ENCODE measurements around the gene CLTCL1.
A peak's percentile ranks its signal among the peaks of the same experiment; 100 is the strongest.

Gene CLTCL1

GRCh38 chr22:19173047-19174035, 118.2 kb downstream of the CLTCL1 start:
- Histone ChIP-seq H3K9me3 (ENCODE audit: control insufficient read depth, low read length) (no peaks in the 10 kb centered on the region), H3K27me3 (ENCODE audit: control insufficient read depth, insufficient read depth, low read length) (peaks cover 5% of the 10 kb centered on the region), H3K9ac (no peak overlapping the region), H3K4me1 (peaks cover 5% of the 10 kb centered on the region), H3K79me2 (no peaks in the 10 kb centered on the region), H3K36me3 (ENCODE audit: control insufficient read depth, insufficient read depth, low read length) (no peaks in the 10 kb centered on the region), H3K4me2 (ENCODE audit: low read length) (no peak overlapping the region), H2AFZ (no peak overlapping the region), H3K4me3 (ENCODE audit: low read depth, low read length) (no peak overlapping the region), H3K27ac (no peak overlapping the region)
- TF ChIP-seq CTCF (IDR thresholded peaks at IDR 0.05): no peak

GRCh38 chr22:19172213-19173046, 119.1 kb downstream of the CLTCL1 start:
- Histone ChIP-seq H3K79me2 (no peaks in the 10 kb centered on the region), H3K4me2 (ENCODE audit: low read length) (peak overlapping the region; percentile 99), H3K9ac (peak overlapping the region; percentile 53), H3K4me3 (ENCODE audit: low read depth, low read length) (peak overlapping the region; percentile 92), H3K9me3 (ENCODE audit: control insufficient read depth, low read length) (no peaks in the 10 kb centered on the region), H3K4me1 (peaks cover 5% of the 10 kb centered on the region), H2AFZ (peak overlapping the region; percentile 94), H3K27ac (peak overlapping the region; percentile 67), H3K27me3 (ENCODE audit: control insufficient read depth, insufficient read depth, low read length) (peaks cover 5% of the 10 kb centered on the region), H3K36me3 (ENCODE audit: control insufficient read depth, insufficient read depth, low read length) (no peaks in the 10 kb centered on the region)
- TF ChIP-seq CTCF (IDR thresholded peaks at IDR 0.05): no peak

GRCh38 chr22:19169947-19170318, 121.6 kb downstream of the CLTCL1 start:
- Histone ChIP-seq H3K4me1 (peaks cover 5% of the 10 kb centered on the region), H3K36me3 (ENCODE audit: control insufficient read depth, insufficient read depth, low read length) (no peaks in the 10 kb centered on the region), H2AFZ (peak overlapping the region; percentile 69), H3K4me3 (ENCODE audit: low read depth, low read length) (peak overlapping the region; percentile 33), H3K9me3 (ENCODE audit: control insufficient read depth, low read length) (no peaks in the 10 kb centered on the region), H3K27ac (no peak overlapping the region), H3K4me2 (ENCODE audit: low read length) (peak overlapping the region; percentile 74), H3K9ac (no peak overlapping the region), H3K27me3 (ENCODE audit: control insufficient read depth, insufficient read depth, low read length) (peaks cover 5% of the 10 kb centered on the region), H3K79me2 (no peaks in the 10 kb centered on the region)
- no peak for TF ChIP-seq CTCF (IDR thresholded peaks at IDR 0.05)

GRCh38 chr22:19169002-19169946, 122.2 kb downstream of the CLTCL1 start:
- Histone ChIP-seq H2AFZ (peak overlapping the region; percentile 69), H3K27ac (no peak overlapping the region), H3K4me1 (peaks cover 5% of the 10 kb centered on the region), H3K79me2 (no peaks in the 10 kb centered on the region), H3K9ac (no peak overlapping the region), H3K36me3 (ENCODE audit: control insufficient read depth, insufficient read depth, low read length) (no peaks in the 10 kb centered on the region), H3K27me3 (ENCODE audit: control insufficient read depth, insufficient read depth, low read length) (peaks cover 5% of the 10 kb centered on the region), H3K4me2 (ENCODE audit: low read length) (peak overlapping the region; percentile 74), H3K4me3 (ENCODE audit: low read depth, low read length) (peak overlapping the region; percentile 33), H3K9me3 (ENCODE audit: control insufficient read depth, low read length) (no peaks in the 10 kb centered on the region)
- TF ChIP-seq CTCF (IDR thresholded peaks at IDR 0.05): no peak
